Mesendoderm (in vitro differentiated cells): ENCODE measurements around the gene GPR35.

ENCODE experiments used
- DNase-seq: peaks from one replicate; pipeline ENCODE4 v3.0.0; 2013
- H2AK5ac ChIP-seq: 2 replicates; pipeline ENCODE4 v1.6.1; 2013; ENCODE audit warnings: low read length, inconsistent platforms
- H2BK120ac ChIP-seq: 2 replicates; pipeline ENCODE4 v1.6.1; 2013; ENCODE audit warnings: low read depth, mild to moderate bottlenecking, low read length, moderate library complexity, mixed read lengths
- H2BK15ac ChIP-seq: replicated peaks from 2 replicates; pipeline ENCODE4 v1.6.1; 2013; ENCODE audit warnings: low read depth, mild to moderate bottlenecking, moderate library complexity
- H2BK5ac ChIP-seq: 2 replicates; pipeline ENCODE4 v1.6.1; 2013; ENCODE audit warnings: low read length, inconsistent platforms
- H3K18ac ChIP-seq: 2 replicates; pipeline ENCODE4 v1.6.1; 2013; ENCODE audit warnings: mild to moderate bottlenecking, low read length, mixed read lengths
- H3K23ac ChIP-seq: one replicate; pipeline ENCODE4 v1.6.1; 2013; ENCODE audit warnings: low read length
- H3K27ac ChIP-seq: 2 replicates; pipeline ENCODE4 v1.5.1; 2013; ENCODE audit warnings: low read depth, mild to moderate bottlenecking, inconsistent platforms, low read length, moderate library complexity
- H3K27me3 ChIP-seq: 2 replicates; pipeline ENCODE4 v1.6.1; 2013; ENCODE audit warnings: low read length, control low read depth, mild to moderate bottlenecking, inconsistent platforms; ENCODE audit not compliant: insufficient read depth, poor library complexity
- H3K36me3 ChIP-seq: 2 replicates; pipeline ENCODE4 v1.6.1; 2013; ENCODE audit warnings: low read length, inconsistent platforms; ENCODE audit not compliant: control insufficient read depth, insufficient read depth
- H3K4ac ChIP-seq: one replicate; pipeline ENCODE4 v1.6.1; 2013; ENCODE audit warnings: low read depth, mild to moderate bottlenecking, low read length, moderate library complexity
- H3K4me1 ChIP-seq: 2 replicates; pipeline ENCODE4 v1.6.1; 2013; ENCODE audit warnings: low read depth, low read length, inconsistent platforms; ENCODE audit not compliant: control insufficient read depth
- H3K4me2 ChIP-seq: 2 replicates; pipeline ENCODE4 v1.6.1; 2013; ENCODE audit warnings: low read length
- H3K4me3 ChIP-seq: 2 replicates; pipeline ENCODE4 v1.5.1; 2013; ENCODE audit warnings: mild to moderate bottlenecking, low read length
- H3K56ac ChIP-seq: one replicate; pipeline ENCODE4 v1.6.1; 2013; ENCODE audit warnings: low read length
- H3K79me1 ChIP-seq: 2 replicates; pipeline ENCODE4 v1.6.1; 2013; ENCODE audit warnings: low read length, inconsistent platforms
- H3K79me2 ChIP-seq: 2 replicates; pipeline ENCODE4 v1.6.1; 2013; ENCODE audit warnings: mild to moderate bottlenecking, low read length; ENCODE audit not compliant: control insufficient read depth, insufficient read depth
- H3K9ac ChIP-seq: 2 replicates; pipeline ENCODE4 v1.6.1; 2013; ENCODE audit warnings: low read length, inconsistent platforms
- H4K5ac ChIP-seq: one replicate; pipeline ENCODE4 v1.6.1; 2013; ENCODE audit warnings: low read length
- H4K8ac ChIP-seq: one replicate; pipeline ENCODE4 v1.6.1; 2013; ENCODE audit warnings: low read depth, mild to moderate bottlenecking, control low read depth, low read length, moderate library complexity
- WGBS: extraction: QIAGEN DNeasy Blood & Tissue Kit; methylation state at CpG from one replicate; pipeline ENCODE4 v1.1.7; 2013; ENCODE audit warnings: low lambda C conversion rate, missing lambda C conversion rate; ENCODE audit not compliant: insufficient coverage; ENCODE audit errors: extremely low coverage; 5-methylcytosine and 5-hydroxymethylcytosine counted together

Gene GPR35

DNA sequence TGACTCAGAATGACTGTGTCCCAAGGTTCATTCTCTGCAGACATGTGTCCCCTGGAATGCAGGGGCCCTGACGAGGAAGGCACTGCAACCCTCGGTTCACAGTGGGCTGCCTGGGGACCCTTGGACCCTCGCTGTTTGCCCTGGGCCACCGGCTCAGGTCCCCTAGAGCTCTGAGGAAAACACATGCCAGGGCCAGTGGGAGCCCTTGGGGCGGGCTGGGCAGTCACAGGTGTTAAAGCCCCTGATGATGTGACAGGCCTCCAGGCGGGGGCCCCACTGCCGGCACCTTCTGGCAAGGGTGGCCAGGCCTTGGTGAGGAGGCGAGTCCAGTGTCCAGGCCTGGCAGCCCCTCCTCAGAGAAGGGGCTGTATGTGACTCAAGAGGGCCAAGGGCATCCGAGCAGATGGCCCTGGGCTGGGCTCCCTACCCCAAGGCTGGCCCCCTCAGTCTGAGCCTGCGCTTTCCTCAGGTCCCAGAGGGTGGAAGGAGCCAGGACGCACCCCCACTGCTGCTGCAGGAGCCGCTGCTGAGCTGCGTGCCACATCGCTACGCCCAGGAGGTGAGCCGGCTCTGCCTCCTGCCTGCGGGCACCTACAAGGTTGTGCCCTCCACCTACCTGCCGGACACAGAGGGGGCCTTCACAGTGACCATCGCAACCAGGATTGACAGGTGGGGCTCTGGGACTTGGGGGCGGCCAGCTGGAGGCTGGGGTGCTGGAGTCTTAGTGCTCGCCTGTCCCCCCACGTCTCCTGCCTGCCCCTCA, 27.7 kb upstream of the GPR35 start:
- no peak overlapping the region for H2AK5ac ChIP-seq
- DNase-seq = no peak
- H3K4me1 ChIP-seq = no peaks in the 10 kb centered on the region
- no peak overlapping the region for H4K8ac ChIP-seq
- H3K56ac ChIP-seq = no peak overlapping the region
- no peak overlapping the region for H3K18ac ChIP-seq
- no peaks in the 10 kb centered on the region for H3K27me3 ChIP-seq
- H3K27ac ChIP-seq = no peak overlapping the region
- H2BK15ac ChIP-seq = no peak overlapping the region
- no CpG with 5 or more reads among the region's 22 CpGs for WGBS
- peaks cover 2% of the 10 kb centered on the region for H3K36me3 ChIP-seq
- H3K23ac ChIP-seq = no peak overlapping the region
- H3K4me2 ChIP-seq = no peak overlapping the region
- no peaks in the 10 kb centered on the region for H3K79me2 ChIP-seq
- H4K5ac ChIP-seq = no peak overlapping the region
- no peak overlapping the region for H3K4me3 ChIP-seq
- H3K4ac ChIP-seq = no peak overlapping the region
- no peak overlapping the region for H2BK5ac ChIP-seq
- H2BK120ac ChIP-seq = no peak overlapping the region
- no peak overlapping the region for H3K9ac ChIP-seq
- H3K79me1 ChIP-seq = no peaks in the 10 kb centered on the region

- no peak overlapping the region for H2BK5ac ChIP-seq
- H3K4me3 ChIP-seq = no peak overlapping the region
- no peaks in the 10 kb centered on the region for H3K79me1 ChIP-seq
- no peak overlapping the region for H4K8ac ChIP-seq
- no peak overlapping the region for H4K5ac ChIP-seq
- no peak overlapping the region for H2BK15ac ChIP-seq
- H2AK5ac ChIP-seq = no peak overlapping the region
- H2BK120ac ChIP-seq = no peak overlapping the region
- no peak overlapping the region for H3K23ac ChIP-seq
- no peak overlapping the region for H3K4me2 ChIP-seq
- no peaks in the 10 kb centered on the region for H3K79me2 ChIP-seq
- no peak overlapping the region for H3K4ac ChIP-seq
- H3K27ac ChIP-seq = no peak overlapping the region
- no CpG with 5 or more reads among the region's 17 CpGs for WGBS
- no peaks in the 10 kb centered on the region for H3K4me1 ChIP-seq
- peaks cover 2% of the 10 kb centered on the region for H3K36me3 ChIP-seq
- H3K56ac ChIP-seq = no peak overlapping the region
- DNase-seq = no peak
- no peak overlapping the region for H3K18ac ChIP-seq
- no peaks in the 10 kb centered on the region for H3K27me3 ChIP-seq
- H3K9ac ChIP-seq = no peak overlapping the region
Measured at GRCh38 chr2:240598311-240598911, 26.9 kb upstream of the GPR35 start.

- Histone ChIP-seq H4K5ac (no peak overlapping the region), H3K9ac (no peak overlapping the region), H4K8ac (no peak overlapping the region), H3K56ac (no peak overlapping the region), H3K23ac (no peak overlapping the region), H3K36me3 (peaks cover 2% of the 10 kb centered on the region), H3K18ac (no peak overlapping the region), H3K27ac (no peak overlapping the region), H2BK5ac (no peak overlapping the region), H2AK5ac (no peak overlapping the region), H3K4ac (no peak overlapping the region), H3K79me2 (no peaks in the 10 kb centered on the region), H2BK120ac (no peak overlapping the region), H2BK15ac (no peak overlapping the region), H3K79me1 (no peaks in the 10 kb centered on the region), H3K4me3 (no peak overlapping the region), H3K27me3 (no peaks in the 10 kb centered on the region), H3K4me1 (no peaks in the 10 kb centered on the region), H3K4me2 (no peak overlapping the region)
- WGBS = no CpG with 5 or more reads among the region's 11 CpGs
- no peak for DNase-seq
Measured at GRCh38 chr2:240599141-240599583, 26.1 kb upstream of the GPR35 start.

DNA sequence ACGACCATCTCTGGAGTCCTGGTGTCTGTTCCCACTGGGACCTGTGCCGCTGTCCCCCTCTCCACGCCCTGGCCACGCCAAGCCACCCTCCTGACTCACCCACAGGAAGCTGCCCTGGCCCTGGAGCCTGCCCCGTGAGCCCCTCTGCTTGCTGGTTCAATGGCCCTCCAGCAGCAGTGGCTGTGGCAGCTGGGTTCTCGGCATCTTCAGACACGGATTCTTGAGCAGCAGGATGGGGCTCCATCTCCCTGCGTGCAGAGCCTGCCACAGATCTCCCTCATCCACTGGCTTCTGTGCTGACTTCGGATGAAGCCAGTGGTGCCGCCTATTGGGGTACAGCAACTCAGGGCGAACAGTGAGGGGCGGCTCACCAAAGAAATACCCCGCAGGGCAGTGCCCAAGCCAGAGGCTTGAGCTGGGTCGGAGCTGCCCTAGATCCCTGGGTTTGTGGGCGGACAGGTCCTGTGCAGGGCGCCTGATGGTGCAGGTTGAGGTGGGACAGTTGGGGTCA, 24.8 kb upstream of the GPR35 start:
- Histone ChIP-seq H3K4me2 (no peak overlapping the region), H2BK5ac (no peak overlapping the region), H2BK120ac (no peak overlapping the region), H4K8ac (no peak overlapping the region), H2BK15ac (no peak overlapping the region), H3K9ac (no peak overlapping the region), H4K5ac (no peak overlapping the region), H3K56ac (no peak overlapping the region), H3K23ac (no peak overlapping the region), H3K18ac (no peak overlapping the region), H3K4me1 (no peaks in the 10 kb centered on the region), H3K27me3 (no peaks in the 10 kb centered on the region), H3K4ac (no peak overlapping the region), H3K79me1 (no peaks in the 10 kb centered on the region), H3K36me3 (peaks cover 2% of the 10 kb centered on the region), H3K4me3 (no peak overlapping the region), H2AK5ac (no peak overlapping the region), H3K79me2 (no peaks in the 10 kb centered on the region), H3K27ac (no peak overlapping the region)
- DNase-seq = no peak
- no CpG with 5 or more reads among the region's 16 CpGs for WGBS

- no CpG with 5 or more reads among the region's 20 CpGs for WGBS
- no peak for DNase-seq
Measured at GRCh38 chr2:240601061-240601830, 24.0 kb upstream of the GPR35 start.

More at GRCh38 chr2:240601061-240601830, 24.0 kb upstream of the GPR35 start:
- Histone ChIP-seq H3K4me3 (no peak overlapping the region), H2BK120ac (no peak overlapping the region), H2BK15ac (no peak overlapping the region), H3K23ac (no peak overlapping the region), H4K5ac (no peak overlapping the region), H3K79me1 (no peaks in the 10 kb centered on the region), H3K18ac (no peak overlapping the region), H3K4ac (no peak overlapping the region), H3K56ac (no peak overlapping the region), H2BK5ac (no peak overlapping the region), H3K36me3 (no peaks in the 10 kb centered on the region), H3K9ac (no peak overlapping the region), H3K4me1 (no peaks in the 10 kb centered on the region), H4K8ac (no peak overlapping the region), H3K79me2 (no peaks in the 10 kb centered on the region), H3K27ac (no peak overlapping the region), H2AK5ac (no peak overlapping the region), H3K4me2 (no peak overlapping the region), H3K27me3 (no peaks in the 10 kb centered on the region)
